DMS153 treated with DMSO at 0.1 percent for 48 hours (cell line): ENCODE results near the gene NET1.
"Not testable (repeated sequence)": the region's sequence is repeated elsewhere in the genome, so short reads cannot be mapped to it uniquely, and the experiment has no call there.

Source experiments
- DNase-seq: peaks from one replicate; lab custom pipeline; 2025; ENCODE audit not compliant: unreplicated experiment; lab: John Stamatoyannopoulos, UW

The NET1 gene

GRCh38 chr10:5461914-5462840 is 49.8 kb downstream of the NET1 start:
- no peak for DNase-seq

GRCh38 chr10:5462841-5463293 is 50.5 kb downstream of the NET1 start:
- DNase-seq: no peak

GRCh38 chr10:5464546-5464945 is 52.2 kb downstream of the NET1 start:
- no peak for DNase-seq

GRCh38 chr10:5465976-5466450 is 53.7 kb downstream of the NET1 start:
- no peak for DNase-seq

- DNase-seq: peak; percentile 47
Measured at GRCh38 chr10:5466451-5467206, 54.3 kb downstream of the NET1 start.

GRCh38 chr10:5467207-5467535 is 54.8 kb downstream of the NET1 start:
- no peak for DNase-seq

GRCh38 chr10:5467634-5468255 is 55.4 kb downstream of the NET1 start:
- DNase-seq: no peak

- no peak for DNase-seq
Measured at GRCh38 chr10:5468262-5469106, 56.1 kb downstream of the NET1 start.

DNA sequence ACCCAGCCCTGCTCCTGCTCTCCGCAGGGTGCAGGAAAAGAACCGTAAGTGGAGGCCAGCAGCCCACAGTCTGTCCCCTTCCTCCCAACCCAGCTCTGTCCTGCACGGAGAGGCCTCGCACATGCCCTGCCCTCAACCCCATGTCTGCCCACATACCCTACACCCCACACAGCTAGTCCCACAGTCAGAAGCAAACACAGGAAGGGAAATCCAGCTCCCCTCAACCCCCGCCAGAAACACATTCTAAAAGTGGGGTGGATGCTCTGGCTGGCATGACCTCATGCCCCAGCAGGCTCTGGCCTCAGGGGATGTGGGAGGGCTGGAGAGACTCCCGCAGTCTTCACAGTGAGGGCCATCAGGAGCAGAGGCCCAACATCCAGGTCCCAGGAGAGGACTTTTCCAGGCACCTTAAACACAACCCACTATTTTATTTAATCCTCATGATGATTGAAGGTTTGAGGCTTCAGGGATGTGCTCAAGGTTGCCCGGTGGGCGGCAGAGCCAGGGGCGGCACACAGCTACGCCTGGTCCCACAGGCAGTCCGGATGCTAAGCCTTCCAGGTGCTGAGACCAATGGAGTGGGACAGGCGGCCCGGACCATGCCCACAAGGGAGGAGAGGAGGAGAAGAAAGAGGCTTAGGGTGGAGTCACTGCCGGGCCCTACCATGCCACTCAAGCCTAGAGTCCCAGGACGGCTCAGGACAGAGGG is 57.1 kb downstream of the NET1 start:
- DNase-seq: no peak

GRCh38 chr10:5470062-5470751 is 57.9 kb downstream of the NET1 start:
- DNase-seq: no peak

DNA sequence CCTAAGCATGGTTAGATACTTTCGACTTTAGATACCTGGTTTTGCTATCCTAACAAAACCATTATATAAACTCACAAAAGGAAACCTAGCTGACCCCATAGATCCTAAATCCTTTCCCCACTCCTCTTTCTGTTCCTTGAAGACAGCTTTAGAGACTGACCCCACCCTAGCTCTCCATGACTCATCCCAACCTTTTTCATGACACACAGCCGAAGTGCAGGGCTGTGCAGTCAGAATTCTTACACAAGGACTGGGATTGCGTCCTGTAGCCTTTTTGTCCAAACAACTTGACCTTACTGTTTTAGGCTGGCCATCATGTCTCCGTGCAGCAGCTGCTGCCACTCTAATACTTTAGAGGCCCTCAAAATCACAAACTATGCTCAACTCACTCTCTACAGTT is 62.3 kb downstream of the NET1 start:
- not testable (repeated sequence) for DNase-seq

DNA sequence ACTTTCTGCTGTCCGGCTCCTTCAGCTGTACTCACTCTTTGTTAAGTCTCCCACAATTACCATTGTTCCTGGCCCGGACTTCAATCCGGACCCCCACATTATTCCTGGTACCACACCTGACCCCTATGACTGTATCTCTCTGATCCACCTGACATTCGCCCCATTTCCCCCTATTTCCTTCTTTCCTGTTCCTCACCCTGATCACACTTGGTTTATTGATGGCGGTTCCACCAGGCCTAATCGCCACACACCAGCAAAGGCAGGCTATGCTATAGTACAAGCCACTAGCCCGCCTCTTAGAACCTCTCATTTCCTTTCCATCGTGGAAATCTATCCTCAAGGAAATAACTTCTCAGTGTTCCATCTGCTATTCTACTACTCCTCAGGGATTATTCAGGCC is 62.7 kb downstream of the NET1 start:
- DNase-seq: not testable (repeated sequence)

DNA sequence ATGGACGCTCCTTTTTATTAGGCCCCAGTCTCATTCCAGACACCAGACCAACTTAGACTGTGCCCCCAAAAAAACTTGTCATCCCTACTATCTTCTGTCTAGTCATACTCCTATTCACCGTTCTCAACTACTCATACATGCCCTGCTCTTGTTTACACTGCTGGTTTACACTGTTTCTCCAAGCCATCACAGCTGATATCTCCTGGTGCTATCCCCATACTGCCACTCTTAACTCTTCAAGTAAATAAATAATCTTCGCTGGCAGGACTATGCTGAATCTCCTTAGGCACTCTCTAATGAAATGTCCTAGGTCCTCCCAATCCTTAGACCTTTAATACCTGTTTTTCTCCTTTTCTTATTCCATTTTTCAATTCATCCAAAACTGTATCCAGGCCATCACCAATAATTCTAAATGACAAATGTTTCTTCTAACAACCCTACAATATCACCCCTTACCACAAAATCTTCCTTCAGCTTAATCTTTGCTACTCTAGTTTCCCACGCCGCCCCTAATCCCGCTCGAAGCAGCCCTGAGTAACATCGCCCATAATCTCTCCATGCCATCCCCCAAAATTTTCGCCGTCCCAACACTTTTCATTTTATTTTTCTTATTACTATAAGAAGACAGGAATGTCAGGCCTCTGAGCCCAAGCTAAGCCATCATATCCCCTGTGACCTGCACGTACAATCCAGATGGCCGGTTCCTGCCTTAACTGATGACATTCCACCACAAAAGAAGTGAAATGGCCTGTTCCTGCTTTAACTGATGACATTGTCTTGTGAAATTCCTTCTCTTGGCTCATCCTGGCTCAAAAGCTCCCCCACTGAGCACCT is 63.8 kb downstream of the NET1 start:
- DNase-seq: not testable (repeated sequence)

DNA sequence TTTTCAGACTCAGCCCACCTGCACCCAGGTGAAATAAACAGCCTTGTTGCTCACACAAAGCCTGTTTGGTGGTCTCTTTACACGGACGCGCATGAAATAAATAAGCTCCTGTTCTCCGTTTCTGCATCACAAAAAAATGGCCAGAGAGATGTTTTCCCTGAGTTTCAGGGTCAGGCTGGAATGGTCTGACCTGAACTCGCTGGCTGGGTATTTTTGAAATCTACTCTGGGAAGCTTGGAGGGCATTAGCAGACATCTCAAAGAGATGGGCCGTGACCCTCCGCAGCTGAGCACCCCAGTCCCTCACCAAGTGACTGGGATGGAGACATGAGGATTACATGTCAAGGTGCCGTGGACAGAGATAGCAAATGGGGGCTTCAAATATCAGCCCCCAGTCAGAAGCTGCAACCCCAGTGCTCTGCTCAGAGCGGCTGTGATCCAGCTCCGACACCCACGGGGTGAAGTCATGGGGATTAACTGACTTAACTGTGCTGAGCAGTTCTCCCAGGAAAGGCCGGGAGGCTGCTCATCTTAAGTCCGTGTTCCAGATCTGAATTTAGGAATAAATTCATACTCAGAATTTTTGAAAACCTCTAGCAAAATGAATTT is 64.7 kb downstream of the NET1 start:
- DNase-seq: no peak

DNA sequence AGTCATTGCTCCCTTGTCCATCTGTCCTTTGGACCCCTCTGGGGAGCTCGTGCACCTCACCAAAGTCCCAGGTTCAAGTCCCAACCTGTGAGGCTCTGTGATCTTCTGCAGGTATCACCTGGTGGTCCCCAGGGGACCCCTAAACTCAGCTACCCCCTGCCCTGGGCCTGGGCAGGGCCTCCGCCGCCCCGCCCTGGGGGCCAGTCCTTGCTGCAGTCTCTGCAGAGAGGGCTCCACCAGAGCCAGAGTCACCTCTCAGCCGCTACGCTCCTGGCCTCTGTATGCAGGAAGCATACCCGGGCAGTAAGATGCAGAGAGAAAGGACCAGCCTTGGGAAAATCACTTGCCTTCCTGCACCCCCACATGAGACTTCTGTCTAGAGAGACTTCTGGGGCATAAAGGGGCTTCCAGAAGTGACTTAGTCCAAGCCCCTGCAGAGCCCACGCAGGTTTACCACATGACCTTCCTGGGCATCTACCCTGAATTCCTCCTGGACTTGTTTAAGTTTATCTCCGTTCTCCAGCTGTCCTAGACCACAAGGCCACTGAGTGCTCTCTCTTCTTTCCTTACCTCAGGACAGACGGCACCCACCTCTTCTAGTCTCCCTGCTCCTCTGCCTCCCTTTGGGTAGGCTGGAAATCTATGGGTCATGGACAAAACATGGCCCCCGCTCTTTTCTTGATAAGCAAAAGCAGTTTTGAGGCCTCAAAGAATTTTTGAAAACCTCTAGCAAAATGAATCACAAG is 65.8 kb downstream of the NET1 start:
- DNase-seq: no peak

DNA sequence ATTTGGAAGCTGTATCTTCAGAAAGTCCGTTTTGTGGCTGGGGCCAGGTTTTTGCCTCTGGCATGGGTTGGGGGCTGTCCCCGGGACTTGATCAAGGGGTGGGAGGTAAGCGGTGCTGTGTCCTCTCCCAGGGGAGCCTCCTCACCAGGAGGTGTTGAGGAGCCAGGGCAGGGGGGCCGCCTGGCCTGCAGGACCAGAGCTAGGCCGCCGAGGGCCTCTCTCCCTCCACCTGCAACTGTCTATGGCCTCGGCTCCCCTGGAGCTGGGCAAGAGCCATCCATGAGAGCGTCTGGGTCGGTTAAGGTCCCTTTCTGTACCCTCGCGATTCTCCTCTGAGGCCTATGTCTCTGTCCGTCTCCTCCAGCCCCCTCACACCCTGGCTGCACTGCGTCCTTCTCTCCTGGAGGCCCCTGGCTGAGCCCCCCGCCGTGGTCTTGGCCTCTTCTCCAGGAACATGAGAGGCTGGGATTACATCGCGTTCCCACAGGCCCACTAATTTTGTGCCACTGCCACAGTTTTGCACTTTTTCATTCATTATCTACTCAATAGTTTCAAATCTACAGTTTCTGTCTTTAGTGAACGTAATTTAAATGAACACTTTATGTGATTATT is 66.4 kb downstream of the NET1 start:
- DNase-seq: no peak
